Liver (tissue), 3 donors: ENCODE data around the gene RARS2.

Experiments
- JUND ChIP-seq, 2 donors: IDR thresholded peaks; 2 replicates each; pipeline ENCODE4 v1.6.1; 2016; ENCODE audit warnings: antibody characterized with exemption in 2 of 2
- RAD21 ChIP-seq, 2 donors: IDR thresholded peaks; 2 replicates each; pipeline ENCODE4 v1.6.1; 2016; ENCODE audit warnings: antibody characterized with exemption in 2 of 2, mild to moderate bottlenecking in 2 of 2
- REST ChIP-seq: IDR thresholded peaks from 2 replicates; pipeline ENCODE4 v1.6.1; 2016; ENCODE audit warnings: antibody characterized with exemption, mild to moderate bottlenecking
- YY1 ChIP-seq: IDR thresholded peaks from 2 replicates; pipeline ENCODE4 v1.6.1; 2016; ENCODE audit warnings: antibody characterized with exemption, mild to moderate bottlenecking
- TF ChIP-seq, protein P1 (sequence below): fragments of 150-350 bp; IDR thresholded peaks from 2 replicates; pipeline ENCODE4 v1.5.1; 2017; ENCODE audit warnings: improper control_type of control experiment, low read depth, low read length; ENCODE audit not compliant: missing input control
- donor health status: healthy.
- donor health status: healthy.

GRCh38 chr6:87553159-87553765 is 36.5 kb downstream of the RARS2 start:
- TF ChIP-seq, protein P1, sequence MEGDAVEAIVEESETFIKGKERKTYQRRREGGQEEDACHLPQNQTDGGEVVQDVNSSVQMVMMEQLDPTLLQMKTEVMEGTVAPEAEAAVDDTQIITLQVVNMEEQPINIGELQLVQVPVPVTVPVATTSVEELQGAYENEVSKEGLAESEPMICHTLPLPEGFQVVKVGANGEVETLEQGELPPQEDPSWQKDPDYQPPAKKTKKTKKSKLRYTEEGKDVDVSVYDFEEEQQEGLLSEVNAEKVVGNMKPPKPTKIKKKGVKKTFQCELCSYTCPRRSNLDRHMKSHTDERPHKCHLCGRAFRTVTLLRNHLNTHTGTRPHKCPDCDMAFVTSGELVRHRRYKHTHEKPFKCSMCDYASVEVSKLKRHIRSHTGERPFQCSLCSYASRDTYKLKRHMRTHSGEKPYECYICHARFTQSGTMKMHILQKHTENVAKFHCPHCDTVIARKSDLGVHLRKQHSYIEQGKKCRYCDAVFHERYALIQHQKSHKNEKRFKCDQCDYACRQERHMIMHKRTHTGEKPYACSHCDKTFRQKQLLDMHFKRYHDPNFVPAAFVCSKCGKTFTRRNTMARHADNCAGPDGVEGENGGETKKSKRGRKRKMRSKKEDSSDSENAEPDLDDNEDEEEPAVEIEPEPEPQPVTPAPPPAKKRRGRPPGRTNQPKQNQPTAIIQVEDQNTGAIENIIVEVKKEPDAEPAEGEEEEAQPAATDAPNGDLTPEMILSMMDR = no peak
- TF ChIP-seq YY1 = peak; percentile 61
- TF ChIP-seq JUND (IDR thresholded peaks at IDR 0.05) = peak in 1 of 2 donors; percentile 13
- peak in 1 of 2 donors; percentile 3 for TF ChIP-seq RAD21 (IDR thresholded peaks at IDR 0.05)
- TF ChIP-seq REST = no peak
